Calu3 (cell line): ENCODE data around the gene CEP295NL. TPM values are rescaled to one million over a fixed set of nuclear protein-coding genes. Genes with fewer than 3 reads are reported as not detected.
A peak's percentile ranks its signal among the peaks of the same experiment; 100 is the strongest.

Experiments used
- BruUV-seq: library from RNA; stranded (reverse); fragments of 400-500 nt; replicated peaks from 2 replicates; lab custom pipeline; 2021; lab: Mats Ljungman, UMichigan
- CTCF ChIA-PET: fragments of 300-600 bp; sonication (Branson Sonifier 250); formaldehyde crosslinking; loops from one replicate; lab custom pipeline; 2022; ENCODE audit warnings: antibody characterized with exemption; lab: Charles Lee
- DNase-seq: peaks from one replicate; pipeline ENCODE4 v3.0.0; 2022
- H3K27ac Mint-ChIP-seq: one replicate; pipeline ENCODE4 v1.8.0; 2022; ENCODE audit warnings: mixed read lengths; ENCODE audit not compliant: unreplicated experiment
- H3K27me3 Mint-ChIP-seq: one replicate; pipeline ENCODE4 v1.8.0; 2022; ENCODE audit warnings: mixed read lengths; ENCODE audit not compliant: unreplicated experiment
- H3K36me3 Mint-ChIP-seq: one replicate; pipeline ENCODE4 v1.8.0; 2022; ENCODE audit warnings: mild to moderate bottlenecking, moderate library complexity, mixed read lengths; ENCODE audit not compliant: insufficient read depth, unreplicated experiment
- H3K4me1 Mint-ChIP-seq: one replicate; pipeline ENCODE4 v1.8.0; 2022; ENCODE audit warnings: mild to moderate bottlenecking, low read depth, mixed read lengths; ENCODE audit not compliant: unreplicated experiment
- H3K4me3 Mint-ChIP-seq: one replicate; pipeline ENCODE4 v1.8.0; 2022; ENCODE audit warnings: mild to moderate bottlenecking, low read depth, moderate library complexity, mixed read lengths; ENCODE audit not compliant: unreplicated experiment
- H3K9me3 Mint-ChIP-seq: one replicate; pipeline ENCODE4 v1.8.0; 2022; ENCODE audit warnings: low read depth, mixed read lengths; ENCODE audit not compliant: unreplicated experiment
- CTCF ChIP-seq: fragments of 200-600 bp; IDR thresholded peaks from one replicate; pipeline ENCODE4 v1.8.0; 2022; ENCODE audit warnings: antibody characterized with exemption; ENCODE audit not compliant: unreplicated experiment
- intact Hi-C: fragments of 100-400 bp; cut with micrococcal nuclease; formaldehyde crosslinking; loops from one replicate; pipeline ENCODE4 v1.10.0; 2022; ENCODE audit not compliant: unreplicated experiment
- total RNA-seq: library from RNA; stranded (reverse); gene quantifications from 2 replicates; pipeline ENCODE4 v1.2.3, GENCODE V29; 2022

The CEP295NL gene
- total RNA-seq, 1 experiment from 2014 or later = 4.6 TPM

GRCh38 chr17:78933959-78934568, 31.1 kb upstream of the CEP295NL start:
- no peak for TF ChIP-seq CTCF
- DNase-seq = peak; percentile 89
- peak overlapping the region; percentile 5 for H3K4me3 Mint-ChIP-seq
- H3K36me3 Mint-ChIP-seq = peaks cover 15% of the 10 kb centered on the region
- intact Hi-C loops = no loop called here
- no peaks in the 10 kb centered on the region for H3K27me3 Mint-ChIP-seq
- H3K27ac Mint-ChIP-seq = peak overlapping the region; percentile 94
- no peaks in the 10 kb centered on the region for H3K9me3 Mint-ChIP-seq
- BruUV-seq = no TSS peak
- CTCF ChIA-PET = interaction anchor here (1.0 to 2.0 kb wide), 4 partner anchors 17 to 65 kb away, joined by 3 to 5 read pairs (median 4); no protein-coding TSS in a partner anchor
- H3K4me1 Mint-ChIP-seq = peaks cover 35% of the 10 kb centered on the region

- no peak for TF ChIP-seq CTCF
- peaks cover 35% of the 10 kb centered on the region for H3K4me1 Mint-ChIP-seq
- CTCF ChIA-PET = interaction anchor here (1.3 to 2.0 kb wide), 3 partner anchors 18 to 50 kb away, joined by 3 to 5 read pairs (median 4); no protein-coding TSS in a partner anchor
- intact Hi-C loops = no loop called here
- TSS peak; percentile 73 for BruUV-seq
- H3K27ac Mint-ChIP-seq = peak overlapping the region; percentile 94
- H3K36me3 Mint-ChIP-seq = peaks cover 15% of the 10 kb centered on the region
- H3K27me3 Mint-ChIP-seq = peaks cover 5% of the 10 kb centered on the region
- H3K9me3 Mint-ChIP-seq = no peaks in the 10 kb centered on the region
- peak; percentile 84 for DNase-seq
- H3K4me3 Mint-ChIP-seq = peak overlapping the region; percentile 5
Measured at GRCh38 chr17:78933025-78933958, 30.3 kb upstream of the CEP295NL start.

- no TSS peak for BruUV-seq
- CTCF ChIA-PET = no interaction called here
Measured at GRCh38 chr17:78929908-78930775, 27.1 kb upstream of the CEP295NL start.

More at GRCh38 chr17:78929908-78930775, 27.1 kb upstream of the CEP295NL start:
- H3K27me3 Mint-ChIP-seq = peaks cover 13% of the 10 kb centered on the region
- intact Hi-C loops = no loop called here
- TF ChIP-seq CTCF = no peak
- no peak overlapping the region for H3K4me3 Mint-ChIP-seq
- H3K4me1 Mint-ChIP-seq = peaks cover 34% of the 10 kb centered on the region
- H3K9me3 Mint-ChIP-seq = no peaks in the 10 kb centered on the region
- no peak overlapping the region for H3K27ac Mint-ChIP-seq
- DNase-seq = no peak
- H3K36me3 Mint-ChIP-seq = peaks cover 15% of the 10 kb centered on the region
